Activated B cell treated with CpG ODN at 0.5 μM for 24 hours (primary cell): ENCODE measurements around the gene TRIM65. TPM values are rescaled to one million over a fixed set of nuclear protein-coding genes. Genes with fewer than 3 reads are reported as not detected.

Experiments
- ATAC-seq: fragments of 200-7000 bp; cut with Tn5 transposase; one replicate; pipeline ENCODE4 v1.10.0; 2021; ENCODE audit warnings: low read depth, mild to moderate bottlenecking, moderate library complexity
- CTCF ChIA-PET: fragments of 350-600 bp; sonication (Branson Sonifier 250); formaldehyde crosslinking; loops from one replicate; lab custom pipeline; 2021; ENCODE audit warnings: antibody characterized with exemption; lab: Charles Lee
- POLR2A ChIA-PET: fragments of 350-600 bp; sonication (Branson Sonifier 250); formaldehyde crosslinking; loops from one replicate; lab custom pipeline; 2021; ENCODE audit warnings: antibody characterized with exemption; lab: Charles Lee
- DNase-seq: peaks from one replicate; pipeline ENCODE4 v3.0.0; 2022
- H3K27ac Mint-ChIP-seq: one replicate; pipeline ENCODE4 v1.8.0; 2020; ENCODE audit warnings: mixed read lengths
- H3K27me3 Mint-ChIP-seq: one replicate; pipeline ENCODE4 v1.8.0; 2021; ENCODE audit warnings: mixed read lengths
- H3K36me3 Mint-ChIP-seq: one replicate; pipeline ENCODE4 v1.8.0; 2021; ENCODE audit warnings: low read depth, mixed read lengths
- H3K4me1 Mint-ChIP-seq: one replicate; pipeline ENCODE4 v1.8.0; 2021; ENCODE audit warnings: mixed read lengths
- H3K4me3 Mint-ChIP-seq: one replicate; pipeline ENCODE4 v1.8.0; 2020; ENCODE audit warnings: mild to moderate bottlenecking, mixed read lengths
- H3K9me3 Mint-ChIP-seq: one replicate; pipeline ENCODE4 v1.8.0; 2020; ENCODE audit warnings: mixed read lengths
- intact Hi-C: fragments of 100-400 bp; cut with micrococcal nuclease; formaldehyde crosslinking; loops from one replicate; pipeline ENCODE4 v1.15.1; 2024
- total RNA-seq: library from RNA; stranded (reverse); gene quantifications from 2 replicates; pipeline ENCODE4 v1.2.3, GENCODE V29; 2022
- TF ChIP-seq, protein P1 (sequence below): fragments of 200-600 bp; IDR thresholded peaks from one replicate; pipeline ENCODE4 v1.8.0; 2022; ENCODE audit warnings: antibody characterized with exemption, mild to moderate bottlenecking

The TRIM65 gene
- total RNA-seq, 1 donor from 2014 or later, result 22.4 TPM

GRCh38 chr17:75922173-75922961, 25.6 kb upstream of the TRIM65 start:
- POLR2A ChIA-PET, result no interaction called here
- TF ChIP-seq, protein P1, sequence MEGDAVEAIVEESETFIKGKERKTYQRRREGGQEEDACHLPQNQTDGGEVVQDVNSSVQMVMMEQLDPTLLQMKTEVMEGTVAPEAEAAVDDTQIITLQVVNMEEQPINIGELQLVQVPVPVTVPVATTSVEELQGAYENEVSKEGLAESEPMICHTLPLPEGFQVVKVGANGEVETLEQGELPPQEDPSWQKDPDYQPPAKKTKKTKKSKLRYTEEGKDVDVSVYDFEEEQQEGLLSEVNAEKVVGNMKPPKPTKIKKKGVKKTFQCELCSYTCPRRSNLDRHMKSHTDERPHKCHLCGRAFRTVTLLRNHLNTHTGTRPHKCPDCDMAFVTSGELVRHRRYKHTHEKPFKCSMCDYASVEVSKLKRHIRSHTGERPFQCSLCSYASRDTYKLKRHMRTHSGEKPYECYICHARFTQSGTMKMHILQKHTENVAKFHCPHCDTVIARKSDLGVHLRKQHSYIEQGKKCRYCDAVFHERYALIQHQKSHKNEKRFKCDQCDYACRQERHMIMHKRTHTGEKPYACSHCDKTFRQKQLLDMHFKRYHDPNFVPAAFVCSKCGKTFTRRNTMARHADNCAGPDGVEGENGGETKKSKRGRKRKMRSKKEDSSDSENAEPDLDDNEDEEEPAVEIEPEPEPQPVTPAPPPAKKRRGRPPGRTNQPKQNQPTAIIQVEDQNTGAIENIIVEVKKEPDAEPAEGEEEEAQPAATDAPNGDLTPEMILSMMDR, result no peak
- Mint-ChIP-seq H3K27me3 (no peaks in the 10 kb centered on the region), H3K27ac (no peak overlapping the region), H3K9me3 (no peaks in the 10 kb centered on the region), H3K4me3 (no peak overlapping the region), H3K36me3 (peaks cover 4% of the 10 kb centered on the region), H3K4me1 (no peaks in the 10 kb centered on the region)
- intact Hi-C loops, result no loop called here
- DNase-seq (no peak), ATAC-seq (no peak)
- CTCF ChIA-PET, result no interaction called here

DNA sequence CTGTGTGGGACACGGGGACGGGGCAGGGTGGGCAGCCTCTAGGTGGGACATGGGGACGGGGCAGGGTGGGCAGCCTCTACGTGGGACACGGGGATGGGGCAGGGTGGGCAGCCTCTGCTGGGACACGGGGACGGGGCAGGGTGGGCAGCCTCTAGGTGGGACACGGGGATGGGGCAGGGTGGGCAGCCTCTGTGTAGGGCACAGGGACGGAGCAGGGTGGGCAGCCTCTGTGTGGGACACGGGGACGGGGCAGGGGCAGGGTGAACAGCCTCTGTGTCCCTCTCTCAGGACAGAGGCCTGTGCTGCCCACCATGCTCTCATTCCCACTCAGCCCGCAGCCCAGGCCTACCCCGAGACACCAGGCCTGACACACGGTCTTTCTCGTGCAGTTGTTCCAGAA, 24.8 kb upstream of the TRIM65 start:
- H3K4me3 Mint-ChIP-seq, result no peak overlapping the region
- no peaks in the 10 kb centered on the region for H3K9me3 Mint-ChIP-seq
- ChIA-PET POLR2A (no interaction called here), CTCF (no interaction called here)
- DNase-seq, result no peak
- no peak overlapping the region for H3K27ac Mint-ChIP-seq
- no peak for ATAC-seq
- TF ChIP-seq, protein P1, result no peak
- no peaks in the 10 kb centered on the region for H3K4me1 Mint-ChIP-seq
- no peaks in the 10 kb centered on the region for H3K27me3 Mint-ChIP-seq
- peaks cover 7% of the 10 kb centered on the region for H3K36me3 Mint-ChIP-seq
- intact Hi-C loops, result no loop called here

DNA sequence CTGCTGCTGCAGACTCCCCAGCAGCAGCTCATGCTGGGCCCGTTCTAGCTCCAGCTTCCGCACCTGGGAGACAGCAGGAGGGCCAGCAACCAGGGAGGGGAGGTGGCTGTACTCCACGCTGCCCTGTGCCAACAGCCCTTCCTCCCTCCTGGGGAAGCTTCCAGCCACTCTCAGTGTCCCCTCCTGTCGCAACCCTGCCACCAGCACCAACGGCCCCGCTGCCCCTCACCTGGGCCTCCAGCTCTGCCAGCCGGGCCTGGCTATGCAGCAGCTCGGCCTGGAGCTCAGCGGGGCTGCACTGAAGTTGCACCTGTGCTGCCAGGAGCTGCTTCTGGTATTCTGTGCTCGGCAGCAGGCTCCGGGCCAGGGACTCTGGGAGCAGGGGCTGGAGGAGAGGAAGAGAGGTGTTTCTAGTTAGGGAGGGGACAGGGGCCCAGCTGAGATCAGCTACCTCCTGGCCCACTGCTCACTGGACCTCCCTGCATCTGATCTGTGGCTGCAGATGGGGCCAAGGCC, 23.4 kb upstream of the TRIM65 start:
- H3K4me3 Mint-ChIP-seq, result no peak overlapping the region
- H3K27ac Mint-ChIP-seq, result no peak overlapping the region
- H3K4me1 Mint-ChIP-seq, result no peaks in the 10 kb centered on the region
- DNase-seq (no peak), ATAC-seq (no peak)
- CTCF ChIA-PET, result no interaction called here
- no peaks in the 10 kb centered on the region for H3K9me3 Mint-ChIP-seq
- POLR2A ChIA-PET, result interaction anchor here (1.3 kb wide), 1 partner anchor 21 kb away, joined by 3 read pairs; the partner anchor contains the start of gene FBF1
- TF ChIP-seq, protein P1, result no peak
- no peaks in the 10 kb centered on the region for H3K27me3 Mint-ChIP-seq
- intact Hi-C loops, result no loop called here
- H3K36me3 Mint-ChIP-seq, result peaks cover 5% of the 10 kb centered on the region

- Mint-ChIP-seq H3K4me1 (no peaks in the 10 kb centered on the region), H3K9me3 (no peaks in the 10 kb centered on the region), H3K27me3 (no peaks in the 10 kb centered on the region), H3K4me3 (no peak overlapping the region), H3K36me3 (peaks cover 6% of the 10 kb centered on the region), H3K27ac (no peak overlapping the region)
- TF ChIP-seq, protein P1, result no peak
- ChIA-PET CTCF (no interaction called here), POLR2A (interaction anchor here (0.7 to 1.3 kb wide), 2 partner anchors 21 to 51 kb away, joined by 3 read pairs; partner anchors contain the start of gene FBF1)
- no peak for DNase-seq
- no peak for ATAC-seq
- intact Hi-C loops, result no loop called here
Measured at GRCh38 chr17:75919611-75920010, 22.9 kb upstream of the TRIM65 start.

GRCh38 chr17:75917917-75918445, 21.2 kb upstream of the TRIM65 start:
- CTCF ChIA-PET, result no interaction called here

More at GRCh38 chr17:75917917-75918445, 21.2 kb upstream of the TRIM65 start:
- Mint-ChIP-seq H3K4me1 (no peaks in the 10 kb centered on the region), H3K4me3 (no peak overlapping the region), H3K27ac (no peak overlapping the region), H3K27me3 (no peaks in the 10 kb centered on the region), H3K36me3 (peaks cover 12% of the 10 kb centered on the region), H3K9me3 (no peaks in the 10 kb centered on the region)
- TF ChIP-seq, protein P1, result no peak
- intact Hi-C loops, result no loop called here
- no peak for ATAC-seq
- DNase-seq, result no peak
- POLR2A ChIA-PET, result interaction anchor here (0.6 kb wide), 1 partner anchor 61 kb away, joined by 3 read pairs; the partner anchor contains the start of genes ACOX1 and TEN1
